Effector memory CD4-positive, alpha-beta T cell (primary cell): ENCODE data around the gene CNTN4.

Experiments
- DNase-seq, 3 donors: peaks; one replicate each; pipeline ENCODE4 v3.0.0-alpha.2; 2020
- H3K27ac ChIP-seq: 2 replicates; pipeline ENCODE4 v1.7.0; 2013; ENCODE audit warnings: mild to moderate bottlenecking, low read length, moderate library complexity; ENCODE audit not compliant: insufficient read depth, poor library complexity, severe bottlenecking
- H3K27me3 ChIP-seq: replicated peaks from 2 replicates; pipeline ENCODE4 v1.7.0; 2013; ENCODE audit warnings: mild to moderate bottlenecking, low read length; ENCODE audit not compliant: insufficient read depth, control insufficient read depth, poor library complexity, severe bottlenecking
- H3K36me3 ChIP-seq: 2 replicates; pipeline ENCODE4 v1.7.0; 2013; ENCODE audit warnings: mild to moderate bottlenecking, low read length, moderate library complexity; ENCODE audit not compliant: control insufficient read depth, insufficient read depth
- H3K4me1 ChIP-seq: 2 replicates; pipeline ENCODE4 v1.7.0; 2013; ENCODE audit warnings: low read length, mild to moderate bottlenecking; ENCODE audit not compliant: control insufficient read depth, insufficient read depth, poor library complexity, severe bottlenecking
- H3K4me3 ChIP-seq: 2 replicates; pipeline ENCODE4 v1.7.0; 2013; ENCODE audit warnings: low read length, low read depth, mild to moderate bottlenecking; ENCODE audit not compliant: insufficient read depth, poor library complexity, severe bottlenecking
- H3K9me3 ChIP-seq: 2 replicates; pipeline ENCODE4 v1.7.0; 2013; ENCODE audit warnings: mild to moderate bottlenecking, low read length, moderate library complexity; ENCODE audit not compliant: control insufficient read depth

The CNTN4 gene

GRCh38 chr3:2370317-2370716, 271.7 kb downstream of the CNTN4 start:
- no peak overlapping the region for H3K27ac ChIP-seq
- H3K27me3 ChIP-seq: no peaks in the 10 kb centered on the region
- no peaks in the 10 kb centered on the region for H3K9me3 ChIP-seq
- DNase-seq: no peak
- H3K4me1 ChIP-seq: no peaks in the 10 kb centered on the region
- H3K36me3 ChIP-seq: no peaks in the 10 kb centered on the region
- H3K4me3 ChIP-seq: no peak overlapping the region

GRCh38 chr3:2372306-2372705, 273.6 kb downstream of the CNTN4 start:
- no peak overlapping the region for H3K4me3 ChIP-seq
- no peaks in the 10 kb centered on the region for H3K27me3 ChIP-seq
- H3K27ac ChIP-seq: no peak overlapping the region
- no peaks in the 10 kb centered on the region for H3K4me1 ChIP-seq
- DNase-seq: no peak
- H3K36me3 ChIP-seq: no peaks in the 10 kb centered on the region
- H3K9me3 ChIP-seq: no peaks in the 10 kb centered on the region

GRCh38 chr3:2375376-2375775, 276.7 kb downstream of the CNTN4 start:
- no peaks in the 10 kb centered on the region for H3K4me1 ChIP-seq
- H3K36me3 ChIP-seq: no peaks in the 10 kb centered on the region
- no peaks in the 10 kb centered on the region for H3K9me3 ChIP-seq
- no peak for DNase-seq
- no peak overlapping the region for H3K4me3 ChIP-seq
- no peak overlapping the region for H3K27ac ChIP-seq
- H3K27me3 ChIP-seq: no peaks in the 10 kb centered on the region

- no peak for DNase-seq
- Histone ChIP-seq H3K27ac (no peak overlapping the region), H3K27me3 (no peaks in the 10 kb centered on the region), H3K36me3 (no peaks in the 10 kb centered on the region), H3K4me1 (no peaks in the 10 kb centered on the region), H3K9me3 (no peaks in the 10 kb centered on the region), H3K4me3 (no peak overlapping the region)
Observed at GRCh38 chr3:2377281-2377680, 278.6 kb downstream of the CNTN4 start.

GRCh38 chr3:2390926-2391532, 292.4 kb downstream of the CNTN4 start:
- Histone ChIP-seq H3K4me1 (no peaks in the 10 kb centered on the region), H3K27me3 (no peaks in the 10 kb centered on the region), H3K9me3 (no peaks in the 10 kb centered on the region), H3K36me3 (no peaks in the 10 kb centered on the region), H3K27ac (no peak overlapping the region), H3K4me3 (no peak overlapping the region)
- no peak for DNase-seq

GRCh38 chr3:2391896-2392295, 293.2 kb downstream of the CNTN4 start:
- Histone ChIP-seq H3K4me1 (no peaks in the 10 kb centered on the region), H3K9me3 (no peaks in the 10 kb centered on the region), H3K27ac (no peak overlapping the region), H3K36me3 (no peaks in the 10 kb centered on the region), H3K27me3 (no peaks in the 10 kb centered on the region), H3K4me3 (no peak overlapping the region)
- DNase-seq: no peak

- H3K27ac ChIP-seq: no peak overlapping the region
- H3K36me3 ChIP-seq: no peaks in the 10 kb centered on the region
- H3K27me3 ChIP-seq: no peaks in the 10 kb centered on the region
- H3K4me1 ChIP-seq: no peaks in the 10 kb centered on the region
- no peak overlapping the region for H3K4me3 ChIP-seq
- no peaks in the 10 kb centered on the region for H3K9me3 ChIP-seq
- DNase-seq: no peak
Observed at GRCh38 chr3:2392981-2393380, 294.3 kb downstream of the CNTN4 start.

GRCh38 chr3:2415083-2415482, 316.4 kb downstream of the CNTN4 start:
- Histone ChIP-seq H3K4me3 (no peak overlapping the region), H3K36me3 (no peaks in the 10 kb centered on the region), H3K27me3 (no peaks in the 10 kb centered on the region), H3K4me1 (no peaks in the 10 kb centered on the region), H3K9me3 (no peaks in the 10 kb centered on the region), H3K27ac (no peak overlapping the region)
- DNase-seq: no peak

GRCh38 chr3:2420919-2421318, 322.3 kb downstream of the CNTN4 start:
- Histone ChIP-seq H3K9me3 (no peaks in the 10 kb centered on the region), H3K4me3 (no peak overlapping the region)
- no peak for DNase-seq

GRCh38 chr3:2423143-2423542, 324.5 kb downstream of the CNTN4 start:
- Histone ChIP-seq H3K9me3 (no peaks in the 10 kb centered on the region), H3K4me1 (no peaks in the 10 kb centered on the region), H3K36me3 (no peaks in the 10 kb centered on the region), H3K4me3 (no peak overlapping the region), H3K27ac (no peak overlapping the region), H3K27me3 (no peaks in the 10 kb centered on the region)
- no peak for DNase-seq

More at GRCh38 chr3:2420919-2421318, 322.3 kb downstream of the CNTN4 start:
- H3K27me3 ChIP-seq: no peaks in the 10 kb centered on the region
- H3K36me3 ChIP-seq: no peaks in the 10 kb centered on the region
- H3K4me1 ChIP-seq: no peaks in the 10 kb centered on the region
- no peak overlapping the region for H3K27ac ChIP-seq
